ENCODE data around the gene CFAP99.
"Not testable (repeated sequence)": the region's sequence is repeated elsewhere in the genome, so short reads cannot be mapped to it uniquely, and the experiment has no call there.

CFAP99 gene

DNA sequence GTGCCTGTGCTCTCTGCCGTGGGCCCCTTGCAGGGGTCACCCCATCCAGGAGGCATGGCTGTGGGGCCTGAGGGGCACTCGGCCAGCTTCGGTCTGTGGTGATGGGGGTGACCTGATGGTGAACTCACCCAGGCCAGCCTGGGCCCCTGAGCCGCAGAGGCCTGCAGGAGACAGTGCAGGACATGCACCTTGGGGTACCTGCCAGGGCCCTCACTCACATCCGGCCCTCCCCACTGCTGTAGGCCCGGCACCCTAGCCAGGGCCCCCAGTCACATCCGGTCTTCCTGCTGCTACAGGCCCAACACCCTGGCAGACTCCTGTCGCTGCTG, 7.3 kb downstream of the CFAP99 start:
- no peak overlapping the region for H3K4me3 ChIP-seq (ENCODE audit: low read depth, low read length)
- TF ChIP-seq, protein P1, sequence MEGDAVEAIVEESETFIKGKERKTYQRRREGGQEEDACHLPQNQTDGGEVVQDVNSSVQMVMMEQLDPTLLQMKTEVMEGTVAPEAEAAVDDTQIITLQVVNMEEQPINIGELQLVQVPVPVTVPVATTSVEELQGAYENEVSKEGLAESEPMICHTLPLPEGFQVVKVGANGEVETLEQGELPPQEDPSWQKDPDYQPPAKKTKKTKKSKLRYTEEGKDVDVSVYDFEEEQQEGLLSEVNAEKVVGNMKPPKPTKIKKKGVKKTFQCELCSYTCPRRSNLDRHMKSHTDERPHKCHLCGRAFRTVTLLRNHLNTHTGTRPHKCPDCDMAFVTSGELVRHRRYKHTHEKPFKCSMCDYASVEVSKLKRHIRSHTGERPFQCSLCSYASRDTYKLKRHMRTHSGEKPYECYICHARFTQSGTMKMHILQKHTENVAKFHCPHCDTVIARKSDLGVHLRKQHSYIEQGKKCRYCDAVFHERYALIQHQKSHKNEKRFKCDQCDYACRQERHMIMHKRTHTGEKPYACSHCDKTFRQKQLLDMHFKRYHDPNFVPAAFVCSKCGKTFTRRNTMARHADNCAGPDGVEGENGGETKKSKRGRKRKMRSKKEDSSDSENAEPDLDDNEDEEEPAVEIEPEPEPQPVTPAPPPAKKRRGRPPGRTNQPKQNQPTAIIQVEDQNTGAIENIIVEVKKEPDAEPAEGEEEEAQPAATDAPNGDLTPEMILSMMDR (IDR thresholded peaks at IDR 0.05; ENCODE audit: low read depth, low read length): no peak

DNA sequence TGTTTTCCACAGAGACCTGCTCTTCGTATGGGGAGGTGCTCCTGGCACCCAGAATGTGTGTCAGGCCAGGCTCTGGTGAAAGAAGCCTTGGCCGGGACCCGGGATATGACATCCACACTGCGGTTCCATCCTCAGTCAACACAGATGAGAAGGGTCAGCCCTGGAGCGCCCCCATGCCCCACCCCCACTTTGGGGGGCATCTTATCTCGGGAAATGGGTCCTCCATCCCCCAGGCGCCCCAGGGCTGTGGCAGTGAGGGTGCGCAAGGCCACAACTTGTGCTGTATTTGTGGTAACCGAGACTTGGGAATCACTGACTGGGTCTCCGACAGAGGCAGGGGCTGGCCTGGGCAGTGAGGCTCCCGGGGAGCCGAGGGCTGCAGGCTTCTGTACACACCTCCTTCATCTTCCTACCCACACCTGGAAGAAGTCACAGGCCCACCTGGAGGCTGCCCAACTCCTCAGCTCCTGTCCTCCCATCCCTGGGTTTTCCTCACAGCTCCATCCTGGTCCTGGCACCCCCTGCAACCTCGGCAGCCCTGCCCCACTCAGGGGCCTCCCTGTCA, 8.0 kb downstream of the CFAP99 start:
- H3K4me3 ChIP-seq (ENCODE audit: low read depth, low read length): no peak overlapping the region
- TF ChIP-seq, protein P1 (IDR thresholded peaks at IDR 0.05; ENCODE audit: low read depth, low read length): no peak

DNA sequence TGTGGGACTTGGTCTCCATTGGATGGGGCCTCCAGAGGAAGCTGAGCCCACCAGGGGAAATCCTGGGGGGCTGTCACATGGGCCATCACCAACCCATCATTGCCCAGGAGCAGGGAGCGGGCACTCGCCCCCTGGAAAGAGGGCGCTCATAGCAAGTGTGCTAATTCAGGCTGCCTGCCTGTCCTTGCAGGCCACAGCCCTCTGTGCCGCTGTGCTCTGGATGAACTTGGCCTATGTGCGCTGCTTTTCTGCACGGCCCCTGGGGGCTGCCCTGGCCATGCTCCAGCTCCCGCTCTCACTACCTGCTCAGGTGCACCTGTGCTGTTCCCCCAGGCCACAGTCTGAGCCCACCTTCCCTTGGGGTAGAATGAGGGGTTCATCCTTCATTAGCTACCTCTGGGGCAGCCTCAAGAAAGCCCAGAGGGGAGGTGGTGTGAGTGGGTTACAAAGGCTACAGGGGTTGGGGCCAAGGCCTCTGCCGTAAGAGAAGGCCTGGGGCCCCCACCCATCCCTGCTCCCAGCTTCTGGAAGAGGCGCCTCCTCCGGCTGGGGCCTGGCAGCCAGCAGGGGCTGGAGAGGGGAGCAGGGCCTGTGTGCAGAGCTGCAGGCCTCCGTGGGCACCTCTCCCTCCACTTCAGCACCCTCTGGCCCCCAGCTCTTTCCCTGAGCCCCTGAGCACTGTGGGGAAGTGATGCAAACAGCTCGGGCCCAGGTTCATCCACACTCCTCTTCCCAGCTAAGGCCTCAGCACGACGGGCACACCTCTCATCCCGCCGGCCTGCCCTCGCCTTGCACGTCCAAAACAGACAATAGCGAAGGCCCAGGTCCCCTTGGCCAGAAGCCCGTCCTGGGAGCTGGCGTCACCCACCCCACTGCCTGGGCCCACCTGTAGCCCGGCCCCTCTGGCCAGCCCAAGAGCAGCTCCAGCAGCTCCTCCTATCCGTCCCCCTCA, 8.9 kb downstream of the CFAP99 start:
- TF ChIP-seq, protein P1 (IDR thresholded peaks at IDR 0.05; ENCODE audit: low read depth, low read length): no peak
- H3K4me3 ChIP-seq (ENCODE audit: low read depth, low read length): no peak overlapping the region

DNA sequence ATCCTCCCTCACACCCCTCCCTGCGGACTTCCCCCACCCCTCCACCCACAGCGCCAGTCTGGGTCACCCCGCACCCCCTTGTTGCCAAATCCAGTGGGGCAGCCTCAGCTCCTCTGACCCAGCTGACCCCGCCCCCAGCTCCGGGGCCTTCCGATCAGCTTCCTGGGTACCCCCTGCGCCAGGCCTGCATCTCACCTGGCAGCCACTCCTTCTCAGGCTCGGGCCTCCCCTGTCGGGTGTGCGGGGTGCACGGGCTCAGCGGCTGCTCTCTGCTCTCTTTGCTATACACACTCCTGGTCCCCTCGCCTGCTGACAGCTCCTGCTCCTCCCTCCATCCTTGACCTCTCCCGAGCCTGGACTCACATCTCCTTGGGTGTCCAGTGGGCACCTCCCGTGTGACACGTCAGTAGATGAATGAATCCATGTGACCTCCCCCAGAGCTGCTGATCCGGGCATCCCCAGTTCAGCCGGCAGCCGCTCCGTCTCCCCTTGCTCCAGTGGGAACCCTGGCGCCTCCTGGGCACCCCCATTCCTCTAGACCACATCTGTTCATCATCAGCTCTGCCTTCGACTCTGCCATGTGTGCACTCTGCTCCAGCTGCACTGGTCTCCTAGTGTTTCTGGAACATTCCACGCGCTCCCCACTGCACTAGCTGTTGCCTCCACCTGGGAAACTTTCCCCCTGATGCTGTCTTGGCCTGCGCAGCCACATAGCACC, 9.9 kb downstream of the CFAP99 start:
- TF ChIP-seq, protein P1 (IDR thresholded peaks at IDR 0.05; ENCODE audit: low read depth, low read length): no peak
- no peak overlapping the region for H3K4me3 ChIP-seq (ENCODE audit: low read depth, low read length)

GRCh38 chr4:2429945-2430757, 11.4 kb downstream of the CFAP99 start:
- not testable (repeated sequence) for H3K4me3 ChIP-seq (ENCODE audit: low read depth, low read length)

DNA sequence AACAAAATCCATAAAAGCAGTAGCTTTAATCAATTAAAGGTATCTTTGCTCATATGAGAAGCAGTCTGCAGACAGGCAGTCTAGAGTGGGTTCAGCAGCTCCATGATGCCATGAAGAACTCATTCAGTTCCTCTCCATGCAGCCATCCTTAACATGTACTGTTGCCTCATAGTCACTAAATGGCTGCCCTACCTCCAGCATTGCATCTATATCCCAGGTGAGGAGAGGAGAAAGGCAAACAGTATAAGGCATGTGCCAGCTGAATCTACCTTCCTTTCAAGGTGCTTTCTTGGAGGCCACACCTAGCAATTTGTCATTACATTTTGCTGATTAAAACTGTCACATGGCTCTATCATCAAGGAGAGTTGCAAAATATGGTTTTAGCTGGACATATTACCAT, 13.2 kb downstream of the CFAP99 start:
- no peak overlapping the region for H3K4me3 ChIP-seq (ENCODE audit: low read depth, low read length)
- TF ChIP-seq, protein P1 (IDR thresholded peaks at IDR 0.05; ENCODE audit: low read depth, low read length): no peak

- TF ChIP-seq, protein P1 (IDR thresholded peaks at IDR 0.05; ENCODE audit: low read depth, low read length): no peak
- no peak overlapping the region for H3K4me3 ChIP-seq (ENCODE audit: low read depth, low read length)
Observed at GRCh38 chr4:2432991-2433530, 14.3 kb downstream of the CFAP99 start.
